GM12891 (cell line): ENCODE results near the gene OR8B2.

Experiments used
- PAX5 ChIP-seq: IDR thresholded peaks from 2 replicates; pipeline ENCODE4 v1.6.1; 2011; ENCODE audit warnings: low read length, moderate library complexity, mild to moderate bottlenecking; ENCODE audit not compliant: insufficient read depth, severe bottlenecking
- POLR2A ChIP-seq: IDR thresholded peaks from 2 replicates; pipeline ENCODE4 v1.6.1; 2011; ENCODE audit warnings: low read depth, low read length, control low read depth
- POLR2AphosphoS5 ChIP-seq: IDR thresholded peaks from 2 replicates; pipeline ENCODE4 v1.6.1; 2011; ENCODE audit warnings: low read depth, low read length, control low read depth
- SPI1 ChIP-seq: IDR thresholded peaks from 2 replicates; pipeline ENCODE4 v1.6.1; 2011; ENCODE audit warnings: low read depth, low read length, control low read depth
- TAF1 ChIP-seq: IDR thresholded peaks from 2 replicates; pipeline ENCODE4 v1.6.1; 2011; ENCODE audit warnings: low read depth, low read length, control low read depth

DNA sequence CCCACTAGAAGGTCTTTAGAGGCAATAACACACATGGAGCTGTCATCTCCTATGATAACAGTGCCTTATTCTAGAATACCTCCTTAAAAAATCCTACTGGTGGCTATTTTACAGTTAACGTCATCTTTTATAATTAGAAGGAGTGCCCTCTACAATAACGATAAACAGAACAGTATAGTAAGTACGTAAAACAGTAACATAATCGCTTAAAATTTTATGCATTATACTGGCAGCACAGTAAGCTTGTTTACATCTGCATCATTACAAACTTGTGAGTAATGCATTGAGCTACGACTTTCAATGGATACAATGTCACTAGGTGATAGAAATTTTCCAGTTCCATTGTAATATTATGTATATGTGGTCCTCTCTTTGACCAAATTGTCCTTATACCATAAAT is 40.0 kb downstream of the OR8B2 start:
- TF ChIP-seq POLR2A (no peak), SPI1 (no peak), POLR2AphosphoS5 (no peak), TAF1 (no peak), PAX5 (no peak)
